Central memory CD4-positive, alpha-beta T cell (primary cell): ENCODE measurements around the gene PPP4C.
A peak's percentile ranks its signal among the peaks of the same experiment; 100 is the strongest.

Source experiments
- DNase-seq: peaks from one replicate; pipeline ENCODE4 v3.0.0; 2022

Gene PPP4C

DNA sequence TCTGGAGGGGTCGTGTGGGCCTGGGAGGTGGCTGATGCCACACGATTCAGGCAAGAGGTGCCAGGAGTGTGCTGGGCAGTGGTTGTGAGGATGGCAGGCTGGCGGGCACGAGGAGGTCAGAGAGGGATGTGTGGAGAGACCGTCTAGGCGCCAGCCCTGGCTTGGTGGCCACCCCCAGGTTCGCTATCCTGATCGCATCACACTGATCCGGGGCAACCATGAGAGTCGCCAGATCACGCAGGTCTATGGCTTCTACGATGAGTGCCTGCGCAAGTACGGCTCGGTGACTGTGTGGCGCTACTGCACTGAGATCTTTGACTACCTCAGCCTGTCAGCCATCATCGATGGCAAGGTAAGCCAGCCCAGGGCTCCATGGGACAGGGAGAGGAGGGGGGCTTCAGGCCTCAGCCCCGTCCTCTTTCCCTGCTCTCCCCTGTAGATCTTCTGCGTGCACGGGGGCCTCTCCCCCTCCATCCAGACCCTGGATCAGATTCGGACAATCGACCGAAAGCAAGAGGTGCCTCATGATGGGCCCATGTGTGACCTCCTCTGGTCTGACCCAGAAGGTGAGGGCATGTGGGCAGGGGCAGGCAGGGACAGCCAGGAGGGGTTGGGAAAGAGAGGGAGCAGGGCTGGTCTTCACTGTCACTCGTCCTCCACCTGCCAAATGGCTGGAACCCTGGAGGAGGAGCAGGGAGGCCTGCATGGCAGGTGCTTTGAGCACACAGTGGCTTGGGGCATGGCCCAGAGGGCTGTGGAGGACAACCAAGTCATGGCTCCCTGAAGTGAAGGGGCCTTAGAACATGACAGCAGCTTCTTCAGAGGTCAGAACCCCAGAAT lies 7.6 kb downstream of the PPP4C start:
- no peak for DNase-seq

DNA sequence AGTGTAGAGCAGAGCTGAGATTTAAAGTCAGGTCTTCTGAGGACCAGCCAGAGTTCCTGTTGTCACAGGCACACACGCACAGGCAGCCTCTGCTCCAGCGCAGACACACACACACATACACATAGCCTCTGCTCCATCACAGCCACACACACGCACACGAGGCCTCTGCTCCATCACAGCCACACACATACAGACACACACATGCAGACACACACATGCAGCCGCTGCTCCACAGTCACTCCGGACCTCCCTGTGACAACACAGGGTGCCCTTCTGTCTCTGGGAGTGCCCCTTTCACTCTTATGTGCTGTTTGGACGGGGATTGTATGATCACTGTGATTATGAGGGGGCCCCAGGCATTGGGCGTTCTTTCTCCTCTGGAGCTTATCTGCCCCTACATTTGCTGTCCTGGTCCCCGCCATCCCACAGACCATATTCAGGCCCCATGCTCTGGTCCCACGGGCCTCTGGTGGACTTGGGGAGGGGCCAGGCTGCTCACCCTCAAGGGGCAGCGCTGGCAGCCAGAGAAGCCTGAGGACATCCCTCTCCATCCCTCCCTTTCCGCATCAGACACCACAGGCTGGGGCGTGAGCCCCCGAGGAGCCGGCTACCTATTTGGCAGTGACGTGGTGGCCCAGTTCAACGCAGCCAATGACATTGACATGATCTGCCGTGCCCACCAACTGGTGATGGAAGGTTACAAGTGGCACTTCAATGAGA lies 8.5 kb downstream of the PPP4C start:
- DNase-seq = no peak

DNA sequence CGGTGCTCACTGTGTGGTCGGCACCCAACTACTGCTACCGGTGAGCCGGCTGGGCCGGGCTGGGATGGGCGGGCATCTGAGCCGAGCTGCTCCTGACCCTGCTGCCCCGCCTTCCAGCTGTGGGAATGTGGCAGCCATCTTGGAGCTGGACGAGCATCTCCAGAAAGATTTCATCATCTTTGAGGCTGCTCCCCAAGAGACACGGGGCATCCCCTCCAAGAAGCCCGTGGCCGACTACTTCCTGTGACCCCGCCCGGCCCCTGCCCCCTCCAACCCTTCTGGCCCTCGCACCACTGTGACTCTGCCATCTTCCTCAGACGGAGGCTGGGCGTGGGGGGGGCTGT lies 9.0 kb downstream of the PPP4C start:
- DNase-seq = no peak

DNA sequence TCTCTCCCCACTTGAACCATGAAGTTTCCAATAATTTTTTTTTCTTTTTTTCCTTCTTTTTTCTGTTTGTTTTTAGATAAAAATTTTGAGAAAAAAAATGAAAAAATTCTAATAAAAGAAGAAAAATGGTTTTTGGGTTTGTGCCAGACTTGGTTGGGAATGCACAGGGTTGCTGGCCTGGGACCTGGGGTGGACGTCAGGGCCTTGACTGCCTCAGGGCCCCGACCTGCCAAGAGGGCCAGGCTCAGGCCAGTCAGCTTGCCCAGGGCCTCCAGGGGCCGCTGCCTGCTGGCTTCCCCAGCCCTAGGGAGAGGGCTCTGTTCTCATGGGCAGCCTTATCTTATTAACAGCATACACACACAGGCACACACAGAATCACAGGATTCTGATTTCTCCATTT lies 9.5 kb downstream of the PPP4C start:
- no peak for DNase-seq

DNA sequence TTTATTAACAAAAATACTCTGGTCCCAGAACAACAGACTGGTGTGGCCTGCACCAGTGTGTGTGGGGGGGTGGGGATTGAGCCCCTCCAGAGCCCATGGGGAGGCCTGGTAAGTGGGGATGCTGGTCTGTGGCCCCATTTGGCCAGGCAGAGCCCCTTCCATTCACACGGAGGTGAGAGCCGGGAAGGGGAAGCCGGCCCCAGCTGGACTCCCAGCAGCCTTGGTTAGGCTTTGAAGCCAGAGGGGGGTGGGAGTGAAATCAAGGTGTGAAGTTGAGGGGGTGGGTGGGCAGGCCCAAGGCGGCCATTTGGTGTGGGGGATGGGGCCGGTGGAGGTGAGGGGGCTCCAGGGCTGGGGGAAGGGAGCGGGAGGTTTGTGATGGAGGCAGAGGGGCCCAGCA lies 10.0 kb downstream of the PPP4C start:
- DNase-seq = no peak

DNA sequence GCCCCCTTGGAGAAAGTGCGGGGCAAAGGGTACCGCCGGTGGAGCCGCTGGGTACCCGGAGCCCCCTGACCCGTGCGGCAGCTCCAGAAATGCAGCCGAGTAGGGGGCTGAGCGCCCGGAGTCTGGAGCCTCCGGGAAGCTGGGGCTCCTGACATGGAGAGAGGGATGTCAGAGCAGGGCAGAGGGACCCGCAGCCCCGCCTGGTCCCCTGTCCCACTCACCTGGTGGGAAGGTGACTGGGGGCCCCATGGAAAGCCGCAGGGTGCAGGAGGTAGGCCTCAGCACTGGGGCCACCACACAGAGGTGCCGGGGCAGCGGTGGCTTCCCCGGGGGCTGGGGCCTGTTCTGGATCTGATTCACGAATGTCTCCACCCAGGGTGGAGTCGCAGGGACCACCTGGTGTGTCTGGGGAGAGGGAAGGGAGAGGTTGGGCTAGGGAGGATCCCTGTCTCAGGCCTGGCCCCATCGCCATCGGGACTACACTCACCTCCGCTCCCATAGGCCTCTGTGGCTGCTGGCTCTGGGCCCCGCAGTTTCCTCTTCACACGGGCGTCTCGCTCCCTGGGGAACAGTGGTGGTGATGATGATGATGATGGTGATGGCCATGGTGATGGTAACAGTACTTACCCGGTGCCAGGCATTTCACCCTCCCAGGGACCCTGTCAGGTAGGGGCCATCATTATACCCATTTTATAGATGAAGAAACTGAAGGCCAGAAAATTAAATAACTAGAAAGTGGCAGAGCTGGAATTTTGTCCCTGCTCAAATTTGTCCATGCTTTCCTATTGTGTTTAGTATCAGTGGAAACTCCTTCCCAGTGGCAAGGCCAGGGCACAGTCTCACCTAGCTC lies 10.7 kb downstream of the PPP4C start:
- no peak for DNase-seq

DNA sequence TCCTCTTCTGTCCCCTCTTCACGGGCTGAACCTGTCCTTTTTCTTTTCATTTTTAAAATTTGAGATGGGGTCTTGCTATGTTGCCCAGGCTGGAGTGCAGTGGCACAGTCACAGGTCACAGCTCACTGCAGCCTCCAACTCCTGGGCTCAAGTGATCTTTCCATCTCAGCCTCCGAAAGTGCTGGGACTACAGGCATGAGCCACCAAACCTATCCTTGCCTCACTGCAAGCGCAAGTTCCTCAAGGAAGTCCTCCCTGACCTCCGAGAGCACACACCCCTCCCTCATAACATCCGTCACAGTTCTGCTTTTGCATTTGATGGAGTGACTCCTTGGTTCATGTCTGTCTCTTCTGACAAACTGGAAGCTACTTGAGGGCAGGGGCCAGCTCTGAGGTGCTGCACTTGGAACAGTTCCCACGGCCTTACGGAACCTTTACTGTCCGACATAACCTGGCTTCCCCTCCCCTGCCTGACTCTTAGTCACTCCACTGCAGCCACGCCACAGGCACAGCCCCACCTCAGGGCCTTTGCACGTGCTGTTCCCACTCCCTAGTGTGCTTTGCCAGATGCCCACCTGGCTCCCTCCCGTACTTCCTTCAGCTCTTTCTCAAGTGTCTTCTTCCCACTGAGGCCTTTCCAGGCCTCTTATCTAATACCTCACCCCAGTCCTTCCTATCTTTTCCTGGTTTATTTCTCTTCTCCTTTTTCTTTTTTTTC lies 11.5 kb downstream of the PPP4C start:
- no peak for DNase-seq

DNA sequence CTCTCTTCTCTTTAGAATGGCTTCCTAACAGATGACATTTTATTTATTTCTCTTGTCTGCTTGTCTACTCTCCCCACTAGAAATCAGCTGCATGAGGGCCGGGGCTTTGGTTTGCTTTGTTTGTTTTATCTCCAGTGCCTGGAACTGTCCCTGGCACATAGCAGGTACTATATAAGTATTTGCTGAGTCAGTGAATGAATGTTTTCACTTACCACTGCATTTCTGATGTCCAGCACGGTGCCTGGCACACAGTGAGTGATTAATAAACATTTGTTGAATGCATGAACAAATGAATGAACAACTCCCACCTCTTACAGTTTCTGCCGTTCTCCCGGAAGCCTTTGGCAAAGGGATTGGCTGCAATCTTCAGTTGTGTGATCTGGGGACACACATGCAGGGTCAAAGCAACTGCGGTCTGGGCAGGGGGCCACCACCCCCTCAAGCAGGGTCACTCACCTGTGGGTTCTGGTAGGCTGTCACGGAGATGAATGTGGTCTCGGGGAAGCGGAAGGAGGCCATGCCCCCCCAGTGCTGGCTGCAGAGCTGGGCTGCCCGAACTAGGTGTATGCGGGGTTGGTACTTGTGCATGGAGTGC lies 12.5 kb downstream of the PPP4C start:
- DNase-seq = no peak

DNA sequence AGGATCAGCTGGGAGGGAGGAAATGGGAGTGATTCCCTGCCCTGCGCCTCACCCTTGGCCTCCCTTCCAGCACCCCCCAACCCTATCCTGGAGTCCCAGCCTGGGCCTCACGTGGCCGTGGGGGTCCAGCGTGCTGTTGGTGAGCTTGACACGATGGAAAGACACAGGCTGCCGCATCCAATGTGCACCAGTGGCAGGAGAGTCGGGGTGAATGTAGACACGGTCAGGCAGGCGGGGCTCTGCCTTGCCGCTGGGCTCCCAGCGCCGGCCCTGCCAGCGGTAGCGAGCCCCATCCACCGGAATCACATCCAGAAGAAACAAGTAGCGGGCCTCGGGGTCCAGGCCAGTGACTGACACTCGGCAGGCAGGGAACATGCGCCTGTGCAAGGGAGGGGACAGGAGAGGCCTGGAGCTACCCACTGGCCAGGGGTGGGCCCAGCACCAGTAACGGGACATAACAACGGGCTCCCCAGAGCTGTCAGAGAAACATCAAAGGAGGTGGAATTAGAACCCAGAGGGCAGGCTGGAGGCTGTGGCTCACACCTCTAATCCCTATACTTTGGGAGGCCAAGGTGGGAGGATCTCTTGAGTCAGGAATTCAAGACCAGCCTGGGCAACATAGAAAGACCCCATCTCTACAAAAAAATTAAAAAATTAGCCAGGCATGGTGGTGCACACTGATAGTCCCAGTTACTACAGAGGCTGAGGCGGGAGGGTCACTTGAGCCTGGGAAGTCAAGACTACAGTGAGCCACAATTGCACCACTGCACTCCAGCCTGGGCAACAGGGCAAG lies 13.2 kb downstream of the PPP4C start:
- no peak for DNase-seq

DNA sequence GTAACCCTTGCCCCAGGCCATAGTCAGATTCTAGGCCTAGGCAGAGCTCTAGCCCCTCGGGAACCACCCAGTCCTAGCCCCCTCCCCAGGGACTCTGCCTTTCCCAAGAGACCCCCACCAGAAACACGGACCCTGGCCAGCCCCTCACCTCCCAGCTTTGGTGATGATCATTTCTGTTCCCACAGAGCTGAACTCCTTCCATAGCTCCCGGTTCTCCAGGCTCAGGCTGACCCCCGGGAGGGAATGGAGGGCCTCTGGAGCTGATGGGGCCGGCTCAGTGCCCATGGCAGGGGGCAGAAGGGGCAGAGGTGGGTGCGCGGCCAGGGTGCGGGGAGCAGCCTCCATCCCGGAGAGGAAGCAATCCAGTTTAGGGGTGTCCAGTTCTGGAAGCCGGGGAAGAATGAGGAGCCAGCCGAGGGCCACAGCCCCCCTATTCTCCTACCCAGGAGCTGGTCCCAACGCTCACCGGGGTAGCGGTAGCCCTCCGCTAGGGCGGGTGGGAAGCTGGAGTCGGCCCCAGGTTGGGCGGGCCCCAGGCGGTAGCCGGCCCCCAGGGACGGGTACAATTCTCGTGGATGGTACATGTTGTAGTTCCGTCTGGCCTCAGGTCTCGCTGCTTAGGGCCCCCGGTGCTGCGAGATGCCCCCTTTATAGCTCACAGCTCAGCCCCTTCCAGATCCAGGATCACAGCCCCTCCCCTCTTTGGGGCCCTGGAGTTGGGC lies 15.0 kb downstream of the PPP4C start:
- DNase-seq = no peak

DNA sequence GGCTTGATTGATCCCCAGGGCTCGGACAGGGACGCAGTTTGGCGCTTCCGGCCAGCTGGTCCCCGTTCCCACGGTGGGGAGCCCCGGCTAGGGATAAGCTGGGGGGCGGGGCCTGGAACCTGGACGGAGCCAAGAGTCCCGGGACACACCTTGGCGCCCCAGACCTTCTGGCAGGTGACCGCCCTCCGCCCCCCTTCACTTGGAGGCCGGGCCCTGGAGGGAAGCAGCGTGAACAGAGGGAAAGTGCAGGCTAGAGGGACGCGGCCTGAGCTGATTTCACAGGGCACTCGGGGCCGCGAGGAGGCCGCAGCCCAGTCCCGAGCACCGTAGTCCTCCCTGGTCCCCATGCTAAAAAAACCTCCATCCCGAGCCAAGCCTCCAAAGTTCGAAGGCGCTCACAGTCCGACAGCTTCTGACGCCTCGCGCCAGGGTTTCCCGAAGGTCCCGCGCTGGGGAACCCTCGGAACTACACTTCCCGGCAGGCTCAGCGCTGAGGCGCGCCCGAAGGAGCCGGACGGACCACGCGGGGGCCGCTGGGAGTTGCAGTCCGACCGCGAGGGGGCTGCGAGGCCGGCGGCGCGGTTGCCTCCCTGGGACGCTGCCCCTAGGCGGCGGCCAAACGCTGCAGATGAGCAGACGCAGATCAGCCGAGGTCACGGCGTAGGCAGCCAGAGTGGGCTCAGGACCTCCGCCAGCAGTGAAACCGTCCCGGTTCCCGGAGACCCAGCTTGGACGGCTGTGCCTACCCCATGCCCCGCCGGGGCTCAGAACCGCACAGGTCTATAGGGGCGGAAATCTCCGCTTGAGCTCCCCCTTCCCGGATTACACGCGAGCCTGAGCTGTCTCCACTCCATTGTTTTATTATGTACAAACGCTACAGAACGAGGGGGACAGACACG lies 15.9 kb downstream of the PPP4C start, which contains the start of gene TBX6:
TBX6 (minus strand) TSS at position 451 of the 899 bp plus-strand sequence. CDS start 731 bp downstream, outside the sequence.
- DNase-seq = peak; percentile 90

DNA sequence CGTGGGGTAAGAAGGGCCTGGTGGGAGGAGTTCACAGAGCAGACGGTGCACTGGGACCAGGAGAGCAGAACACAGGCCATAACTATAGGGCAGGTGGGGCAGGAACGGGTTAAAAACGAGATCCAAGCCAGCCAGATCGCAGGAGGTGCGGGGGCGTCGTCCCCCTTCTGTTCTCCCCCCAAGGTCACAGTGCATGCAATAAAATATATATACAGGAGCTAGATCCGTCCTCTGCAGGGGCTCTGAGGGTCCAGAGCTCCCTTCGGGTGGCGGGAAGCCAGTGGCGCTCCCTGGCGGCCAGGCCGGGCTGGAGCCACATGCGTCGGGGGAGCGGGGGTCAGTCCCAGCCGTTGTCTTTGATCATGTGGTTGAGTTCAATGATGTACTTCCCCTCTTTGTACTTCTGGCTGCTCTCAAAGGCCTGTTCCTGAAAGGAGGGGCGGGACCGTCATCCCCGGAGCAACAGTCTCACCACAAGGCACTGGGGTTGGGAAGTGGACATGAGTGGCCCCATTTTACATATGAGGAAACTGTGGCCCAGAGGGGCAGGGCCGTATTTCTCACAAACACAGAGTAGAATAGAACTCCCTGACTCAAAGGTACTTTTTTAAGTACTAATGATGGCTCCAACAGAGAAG lies 16.7 kb downstream of the PPP4C start:
- peak; percentile 70 for DNase-seq

DNA sequence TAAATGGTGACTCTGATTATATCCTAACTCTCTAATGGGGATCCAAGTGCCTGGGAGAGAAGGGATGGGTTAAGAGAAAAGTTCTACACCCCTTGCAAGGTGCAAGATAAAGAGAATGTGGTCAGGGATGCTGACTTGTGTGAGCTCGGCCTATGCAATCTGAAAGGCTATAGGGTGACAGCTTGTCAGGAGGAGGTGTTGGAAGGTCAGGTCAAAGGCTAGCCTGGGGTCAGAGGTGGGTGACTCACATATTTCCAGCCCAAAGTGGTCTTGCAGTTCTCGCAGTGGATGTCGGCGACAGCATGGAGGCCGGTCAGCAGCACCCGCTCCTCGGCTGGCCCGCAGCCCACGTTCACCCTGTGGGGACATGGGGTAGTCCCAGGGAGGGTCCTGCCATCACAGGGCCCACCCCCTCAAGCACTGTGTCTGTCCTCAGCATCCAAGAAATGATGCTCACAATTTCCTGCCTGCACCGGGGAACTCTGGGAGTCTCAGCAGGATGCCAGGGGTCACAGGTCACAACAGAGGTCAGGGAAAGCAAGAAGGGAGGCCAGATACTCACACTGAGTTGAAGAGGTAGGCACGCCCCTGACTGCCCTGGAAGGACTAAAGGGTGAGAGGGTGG lies 18.9 kb downstream of the PPP4C start:
- no peak for DNase-seq

DNA sequence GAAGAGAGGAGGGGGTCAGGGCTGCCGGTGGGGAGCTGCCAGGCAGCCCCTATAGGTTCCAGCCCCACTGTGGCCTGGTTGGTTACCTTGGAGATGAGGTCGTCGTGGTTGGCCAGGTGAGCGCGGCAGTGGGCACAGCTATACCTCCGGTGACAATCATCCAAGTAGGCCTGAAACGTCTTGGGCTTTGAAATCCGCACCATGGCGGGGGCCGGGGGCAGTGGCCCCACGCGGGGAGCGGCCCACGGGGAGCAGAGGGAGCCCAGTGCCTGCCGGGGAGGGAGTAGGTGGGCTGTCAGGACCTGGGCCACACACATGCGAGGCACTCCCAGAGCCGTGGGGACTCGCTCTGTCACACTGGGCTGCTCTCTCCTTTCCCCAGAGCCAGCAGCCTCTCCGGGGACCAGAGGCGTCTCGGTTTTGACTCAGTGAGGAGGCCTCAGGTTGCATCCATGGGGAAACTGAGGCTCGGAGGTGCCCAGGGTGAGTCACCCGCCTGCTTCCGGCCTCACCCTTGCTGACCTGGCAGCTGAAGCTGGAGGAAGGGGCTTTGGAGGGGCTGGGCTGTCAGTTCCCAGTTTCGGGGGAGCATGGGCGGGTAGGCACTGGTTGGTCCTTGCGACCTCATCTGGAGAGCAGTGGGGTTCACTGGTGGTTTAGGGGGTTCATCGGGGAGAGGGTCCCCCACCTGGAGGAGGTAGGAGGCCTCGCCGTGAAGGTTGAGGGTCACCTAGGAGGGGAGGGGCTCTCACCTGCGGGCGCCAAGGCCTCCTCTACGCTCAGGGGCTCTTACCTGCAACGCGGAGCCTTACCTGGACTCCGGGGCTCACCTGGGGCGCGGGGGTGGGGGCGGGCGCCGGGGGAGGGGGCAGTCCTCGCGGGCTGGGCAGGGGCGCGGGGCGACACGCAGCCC lies 19.6 kb downstream of the PPP4C start:
- DNase-seq = no peak

DNA sequence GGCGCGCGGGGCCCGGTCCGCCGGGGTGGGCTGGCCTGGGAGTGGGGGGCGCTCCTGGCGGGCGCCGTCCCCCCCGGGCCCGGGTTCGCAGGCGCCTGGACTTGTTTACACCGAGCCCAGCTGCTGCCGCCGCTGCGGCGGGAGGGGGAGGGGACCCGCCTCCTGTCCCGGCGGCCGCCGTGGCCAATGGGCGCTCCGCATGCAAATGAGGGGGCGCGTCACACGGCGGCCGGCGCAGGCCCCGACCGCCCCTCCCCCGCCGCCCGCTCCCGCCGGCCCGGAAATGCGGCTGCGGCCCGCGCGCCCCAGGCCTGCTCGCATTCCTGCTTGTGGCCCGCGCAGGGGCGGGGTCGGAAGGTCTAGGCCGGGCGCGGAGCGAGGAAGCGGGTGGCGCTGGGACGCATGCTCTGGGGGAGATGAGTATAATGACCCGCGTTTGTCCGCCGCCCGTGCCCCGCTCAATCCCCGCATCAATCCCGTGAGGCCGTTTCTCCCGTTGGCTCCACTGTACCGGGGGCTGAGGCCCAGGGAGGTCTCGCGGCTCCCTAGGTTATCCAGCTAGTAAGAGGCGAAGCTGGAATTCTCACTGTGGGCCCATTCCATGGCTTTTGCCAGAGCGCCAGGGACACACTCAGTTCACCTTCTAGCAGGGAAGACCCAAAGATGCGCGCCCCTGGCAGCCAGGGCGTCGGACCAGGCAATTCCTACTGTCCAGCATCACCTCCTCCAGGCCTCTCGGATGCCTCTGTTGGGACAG lies 20.5 kb downstream of the PPP4C start, which contains the start of gene YPEL3:
YPEL3 (minus strand) TSS at position 109 of the 757 bp plus-strand sequence. CDS start 731 bp downstream, outside the sequence.
- peak; percentile 87 for DNase-seq

DNA sequence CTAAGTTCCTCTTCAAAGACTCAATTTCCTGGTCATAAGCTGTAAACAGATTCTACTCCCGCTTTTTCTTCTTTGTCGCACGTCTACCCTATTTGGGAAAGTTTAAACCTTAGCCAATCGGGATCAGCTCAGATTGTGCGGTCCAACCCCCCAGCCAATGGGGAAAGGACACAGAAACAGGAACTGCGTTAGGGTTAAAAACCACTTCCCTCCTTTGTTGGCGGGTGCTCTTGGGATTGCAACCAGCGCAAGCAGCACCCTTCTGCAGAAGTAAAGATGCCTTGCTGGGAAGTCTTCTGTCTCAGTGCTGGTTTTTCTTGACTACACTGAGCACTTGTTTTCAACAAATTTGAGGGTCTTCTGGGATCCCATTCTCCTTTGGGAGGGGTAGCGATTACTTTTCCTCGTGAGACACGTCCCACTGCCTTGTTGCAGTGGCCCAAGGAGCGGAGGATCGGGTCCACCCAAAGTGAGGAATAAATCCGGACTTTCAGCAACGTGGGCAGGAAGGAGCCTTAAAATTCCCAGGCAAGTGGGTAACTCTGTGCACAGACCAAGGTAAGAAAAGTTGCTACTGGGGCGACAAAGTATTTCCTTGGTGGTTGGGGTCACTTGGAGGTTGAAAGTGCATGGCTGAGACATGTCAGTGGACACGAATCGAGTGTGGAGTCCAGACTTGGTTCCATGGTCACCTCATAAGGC lies 21.2 kb downstream of the PPP4C start:
- DNase-seq = peak; percentile 29
